ENCODE data around the gene ZC3H7B.

ZC3H7B gene

GRCh38 chr22:41354979-41355378 is 53.7 kb downstream of the ZC3H7B start:
- no peak for DNase-seq (ENCODE audit: low read depth in 2 of 2)

GRCh38 chr22:41355895-41356294 is 54.6 kb downstream of the ZC3H7B start:
- DNase-seq (ENCODE audit: low read depth in 2 of 2), result no peak

GRCh38 chr22:41356430-41357028 is 55.2 kb downstream of the ZC3H7B start:
- no peak for DNase-seq (ENCODE audit: low read depth in 2 of 2)

- no peak for DNase-seq (ENCODE audit: low read depth in 2 of 2)
Observed at GRCh38 chr22:41357191-41357590, 55.9 kb downstream of the ZC3H7B start.

- DNase-seq (ENCODE audit: low read depth in 2 of 2), result no peak
Observed at GRCh38 chr22:41358927-41359326, 57.6 kb downstream of the ZC3H7B start.

- DNase-seq (ENCODE audit: low read depth in 2 of 2), result no peak
Observed at GRCh38 chr22:41359376-41359775, 58.1 kb downstream of the ZC3H7B start.

GRCh38 chr22:41360126-41360525 is 58.8 kb downstream of the ZC3H7B start:
- DNase-seq (ENCODE audit: low read depth in 2 of 2), result no peak

- DNase-seq (ENCODE audit: low read depth in 2 of 2), result no peak
Observed at GRCh38 chr22:41361716-41362310, 60.5 kb downstream of the ZC3H7B start.

- DNase-seq (ENCODE audit: low read depth in 2 of 2), result no peak
Observed at GRCh38 chr22:41362615-41363014, 61.3 kb downstream of the ZC3H7B start.

- DNase-seq (ENCODE audit: low read depth in 2 of 2), result no peak
Observed at GRCh38 chr22:41364233-41364632, 62.9 kb downstream of the ZC3H7B start.

GRCh38 chr22:41364955-41365354 is 63.6 kb downstream of the ZC3H7B start:
- DNase-seq (ENCODE audit: low read depth in 2 of 2), result no peak

GRCh38 chr22:41365425-41365824 is 64.1 kb downstream of the ZC3H7B start:
- DNase-seq (ENCODE audit: low read depth in 2 of 2), result no peak

- DNase-seq (ENCODE audit: low read depth in 2 of 2), result no peak
Observed at GRCh38 chr22:41366323-41367029, 65.2 kb downstream of the ZC3H7B start.

- DNase-seq (ENCODE audit: low read depth in 2 of 2), result no peak
Observed at GRCh38 chr22:41367039-41367679, 65.8 kb downstream of the ZC3H7B start.

GRCh38 chr22:41367680-41368542 is 66.6 kb downstream of the ZC3H7B start:
- DNase-seq (ENCODE audit: low read depth in 2 of 2), result no peak

GRCh38 chr22:41368543-41369423 is 67.5 kb downstream of the ZC3H7B start:
- DNase-seq (ENCODE audit: low read depth in 2 of 2), result no peak

GRCh38 chr22:41369424-41369745 is 68.1 kb downstream of the ZC3H7B start:
- no peak for DNase-seq (ENCODE audit: low read depth in 2 of 2)

- DNase-seq (ENCODE audit: low read depth in 2 of 2), result no peak
Observed at GRCh38 chr22:41369837-41370236, 68.5 kb downstream of the ZC3H7B start.

- DNase-seq (ENCODE audit: low read depth in 2 of 2), result no peak
Observed at GRCh38 chr22:41377846-41378245, 76.5 kb downstream of the ZC3H7B start.

- DNase-seq (ENCODE audit: low read depth in 2 of 2), result no peak
Observed at GRCh38 chr22:41380993-41381328, 79.6 kb downstream of the ZC3H7B start.

Measured in stimulated activated CD8-positive, alpha-beta memory T cell treated with anti-CD3 and anti-CD28 coated beads, Interleukin-2, amount 100 ng/mL, for 48 hours (primary cell).